ENCODE results near the gene ZBTB17. TPM values are rescaled to one million over a fixed set of nuclear protein-coding genes. Genes with fewer than 3 reads are reported as not detected.
A peak's percentile ranks its signal among the peaks of the same experiment; 100 is the strongest.

Gene ZBTB17
- total RNA-seq, 1 experiment from 2014 or later = 41.6 TPM

- Histone ChIP-seq H3K27ac (ENCODE audit: low read length) (no peak overlapping the region), H3K36me3 (ENCODE audit: control insufficient read depth, insufficient read depth, low read length) (peaks cover 13% of the 10 kb centered on the region), H3K4me3 (ENCODE audit: low read depth in 2 of 2, low read length in 2 of 2) (no peak overlapping the region), H3K9me3 (ENCODE audit: control insufficient read depth, insufficient read depth, low read depth, low read length) (no peaks in the 10 kb centered on the region), H3K27me3 (ENCODE audit: control insufficient read depth, insufficient read depth, low read length) (no peaks in the 10 kb centered on the region), H3K4me1 (ENCODE audit: control insufficient read depth, insufficient read depth, low read length) (peaks cover 18% of the 10 kb centered on the region)
- no peak for DNase-seq (ENCODE audit: low read depth, low spot score)
- no peak for ATAC-seq
- intact Hi-C loops (cut with micrococcal nuclease; ENCODE audit: unreplicated experiment) = no loop called here
- TF ChIP-seq SIN3A (IDR thresholded peaks at IDR 0.05; ENCODE audit: borderline replicate concordance, insufficient read depth, low read depth, low read length) (no peak), TCF7L2 (IDR thresholded peaks at IDR 0.05; ENCODE audit: low read depth, low read length) (no peak), CTCF (IDR thresholded peaks at IDR 0.05) (no peak), REST (IDR thresholded peaks at IDR 0.05; ENCODE audit: insufficient read depth in 1 of 2, low read depth in 2 of 2, low read length in 1 of 2) (no peak), POLR2AphosphoS5 (IDR thresholded peaks at IDR 0.05; ENCODE audit: low read depth, low read length) (no peak)
- TSS peak; percentile 51 for BruUV-seq (replicated peaks)
- POLR2A ChIA-PET = no interaction called here
- in situ Hi-C loops (cut with HindIII; ENCODE audit: low pct_unique_long_range_greater_than_20kb, low sequenced_read_pairs) = no loop called here
- CTCF ChIA-PET = interaction anchor here (0.5 kb wide), 1 partner anchor 98 kb away, joined by 4 read pairs; no protein-coding TSS in a partner anchor
These were observed 33.8 kb downstream of the ZBTB17 start for GRCh38 chr1:15941899-15942660.

GRCh38 chr1:15941044-15941840 is 34.7 kb downstream of the ZBTB17 start:
- no peak for ATAC-seq
- DNase-seq (ENCODE audit: low read depth, low spot score) = no peak
- ChIA-PET CTCF (interaction anchor here (0.5 kb wide), 1 partner anchor 97 kb away, joined by 4 read pairs; no protein-coding TSS in a partner anchor), POLR2A (interaction anchor here (0.6 kb wide), 1 partner anchor 490 kb away, joined by 3 read pairs; no protein-coding TSS in a partner anchor)
- peaks cover 13% of the 10 kb centered on the region for H3K36me3 ChIP-seq (ENCODE audit: control insufficient read depth, insufficient read depth, low read length)
- in situ Hi-C loops (cut with HindIII; ENCODE audit: low pct_unique_long_range_greater_than_20kb, low sequenced_read_pairs) (no loop called here), intact Hi-C loops (cut with micrococcal nuclease; ENCODE audit: unreplicated experiment) (no loop called here)
- H3K27ac ChIP-seq (ENCODE audit: low read length) = no peak overlapping the region
- TF ChIP-seq TCF7L2 (IDR thresholded peaks at IDR 0.05; ENCODE audit: low read depth, low read length) (no peak), POLR2AphosphoS5 (IDR thresholded peaks at IDR 0.05; ENCODE audit: low read depth, low read length) (no peak), REST (IDR thresholded peaks at IDR 0.05; ENCODE audit: insufficient read depth in 1 of 2, low read depth in 2 of 2, low read length in 1 of 2) (no peak), SIN3A (IDR thresholded peaks at IDR 0.05; ENCODE audit: borderline replicate concordance, insufficient read depth, low read depth, low read length) (no peak), CTCF (IDR thresholded peaks at IDR 0.05) (no peak)
- no peaks in the 10 kb centered on the region for H3K27me3 ChIP-seq (ENCODE audit: control insufficient read depth, insufficient read depth, low read length)
- no peaks in the 10 kb centered on the region for H3K9me3 ChIP-seq (ENCODE audit: control insufficient read depth, insufficient read depth, low read depth, low read length)
- peaks cover 18% of the 10 kb centered on the region for H3K4me1 ChIP-seq (ENCODE audit: control insufficient read depth, insufficient read depth, low read length)
- H3K4me3 ChIP-seq (ENCODE audit: low read depth in 2 of 2, low read length in 2 of 2) = no peak overlapping the region
- no TSS peak for BruUV-seq (replicated peaks)

All from Panc1 (cell line).